ENCODE data around the gene PPM1L.

PPM1L gene

GRCh38 chr3:161050935-161051334 lies 294.9 kb downstream of the PPM1L start:
- peak; percentile 55 to 63 for DNase-seq

- DNase-seq, result no peak
Measured at GRCh38 chr3:161051856-161052255, 295.8 kb downstream of the PPM1L start.

DNA sequence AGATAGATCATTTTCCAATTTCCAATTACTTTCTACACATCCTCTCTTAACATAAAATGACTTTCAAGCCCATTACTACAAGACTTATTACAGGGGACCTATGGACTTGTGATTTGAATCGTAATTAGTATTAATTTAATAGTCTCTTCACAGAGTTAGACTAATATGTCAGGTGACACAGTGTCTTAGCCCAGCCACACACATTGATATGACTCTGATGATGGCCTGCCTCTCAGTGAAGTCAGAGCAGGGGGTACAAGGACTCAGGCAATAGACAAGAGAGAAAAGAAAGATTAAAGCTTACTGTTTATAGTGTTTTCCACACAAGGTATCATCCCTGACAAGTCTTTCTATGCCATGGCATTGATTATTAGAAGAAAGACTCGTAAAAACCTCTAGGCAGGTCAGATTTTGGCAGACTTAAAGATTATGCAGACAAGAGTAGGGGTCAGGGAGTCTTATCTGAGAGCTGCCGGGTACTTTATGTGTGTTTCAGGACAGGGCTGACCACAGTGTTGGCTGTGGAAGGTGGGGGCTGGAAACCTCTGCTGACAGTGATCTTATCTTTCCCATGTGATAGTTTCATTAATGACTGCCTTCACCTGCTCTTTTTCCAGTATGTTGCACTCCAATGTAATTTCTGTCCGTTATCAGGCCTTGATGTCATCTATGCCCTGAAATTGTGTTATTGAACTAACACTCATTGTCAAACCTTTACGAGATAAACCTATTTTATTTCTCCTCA lies 299.0 kb downstream of the PPM1L start:
- no peak for DNase-seq

DNA sequence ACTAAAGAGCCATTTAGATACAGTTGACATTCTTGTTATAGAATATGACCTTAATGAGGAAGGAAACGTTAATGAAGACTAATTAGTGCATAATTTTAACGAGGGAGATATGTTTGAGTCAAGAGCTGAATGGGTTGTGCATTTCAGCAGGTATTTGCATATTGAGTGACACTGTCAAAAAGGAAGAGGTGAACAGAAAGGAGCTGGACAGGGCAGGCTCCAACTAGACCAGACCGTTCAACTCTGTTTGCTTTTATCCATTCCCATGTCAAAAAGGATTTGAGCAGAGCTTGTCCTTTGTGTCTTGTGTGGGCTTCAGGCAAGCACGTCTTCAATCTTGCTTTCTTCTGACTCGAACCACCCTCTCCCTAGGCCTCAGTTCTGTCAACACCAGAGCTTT lies 308.4 kb downstream of the PPM1L start:
- DNase-seq, result no peak

GRCh38 chr3:161066930-161067329 lies 310.9 kb downstream of the PPM1L start:
- DNase-seq, result no peak

GRCh38 chr3:161067335-161067734 lies 311.3 kb downstream of the PPM1L start:
- no peak for DNase-seq

DNA sequence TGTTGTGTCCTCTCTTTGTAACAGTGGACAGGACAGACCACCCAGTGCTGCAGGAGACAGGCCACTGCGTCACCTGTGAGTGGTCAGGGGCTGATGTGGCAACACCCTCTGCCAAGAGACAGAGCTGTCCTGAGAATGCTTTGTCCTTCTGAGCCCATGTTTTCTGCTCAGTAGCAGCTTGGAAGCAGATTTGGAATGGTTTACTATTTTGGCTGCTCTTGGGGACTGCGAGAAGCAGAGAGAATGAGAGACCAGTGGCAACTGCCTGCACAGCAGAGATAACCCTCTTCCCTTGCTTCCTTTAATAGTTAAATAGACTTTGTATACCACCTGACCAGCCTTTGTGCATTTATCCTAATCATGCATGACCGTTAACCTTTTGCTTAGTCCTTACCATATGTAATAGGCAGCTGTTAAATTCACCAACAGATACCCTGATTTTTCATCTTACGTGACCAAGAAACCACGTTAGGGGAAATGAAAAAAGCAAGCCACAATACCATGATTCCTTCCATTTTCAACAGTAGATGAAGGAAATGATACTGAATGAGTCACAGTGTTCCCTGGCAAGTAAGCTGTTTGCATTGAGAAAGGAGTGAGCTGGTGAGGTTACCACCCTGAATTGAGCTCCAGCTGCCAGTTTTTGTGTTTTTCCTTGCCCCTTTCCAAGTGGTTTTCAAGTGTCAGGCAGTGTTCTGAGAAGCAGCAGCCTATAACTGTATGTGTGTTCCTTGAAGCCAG lies 313.6 kb downstream of the PPM1L start:
- peak; percentile 62 to 73 for DNase-seq

- DNase-seq, result no peak
Measured at GRCh38 chr3:161070252-161070930, 314.4 kb downstream of the PPM1L start.

GRCh38 chr3:161070980-161071663 lies 315.1 kb downstream of the PPM1L start:
- DNase-seq, result no peak

DNA sequence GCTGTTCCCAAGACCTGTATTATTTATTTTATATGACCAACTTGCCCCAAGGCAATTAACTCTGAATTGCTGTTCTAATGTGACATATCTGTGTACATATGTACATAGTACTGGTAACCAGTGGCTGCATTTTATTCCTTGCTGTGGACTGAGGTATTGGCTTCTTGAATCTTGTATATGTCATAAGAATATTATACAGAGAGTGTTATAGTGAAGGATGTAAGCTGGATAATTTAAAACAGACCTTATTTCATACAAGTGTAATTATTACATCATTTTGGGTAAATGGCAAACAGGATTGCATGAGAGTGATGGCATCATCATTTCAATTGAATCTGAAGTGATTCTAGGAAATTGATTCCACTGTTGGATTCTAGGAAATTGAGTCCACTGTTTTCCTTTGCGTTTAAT lies 316.2 kb downstream of the PPM1L start:
- no peak for DNase-seq

GRCh38 chr3:161072751-161073150 lies 316.7 kb downstream of the PPM1L start:
- DNase-seq, result no peak

DNA sequence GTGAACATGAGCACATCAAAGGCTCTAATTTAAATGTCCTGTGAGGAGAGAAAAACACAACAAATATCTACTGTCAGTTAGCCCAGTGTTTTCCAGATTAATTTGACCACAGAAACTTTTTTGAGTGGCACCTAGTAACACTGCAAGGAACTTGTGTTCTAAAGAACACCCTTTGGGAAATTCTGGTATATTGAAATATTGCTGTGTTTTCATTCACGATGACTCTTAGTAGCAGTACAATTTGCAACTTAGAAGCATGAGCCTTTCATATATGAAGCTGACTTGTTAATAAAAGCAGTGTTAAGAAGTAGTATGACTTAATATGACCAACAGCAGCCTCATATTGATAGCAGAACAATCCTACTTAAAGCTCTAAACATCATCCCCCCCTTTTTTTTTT lies 317.1 kb downstream of the PPM1L start:
- no peak for DNase-seq

- DNase-seq, result no peak
Measured at GRCh38 chr3:161081633-161082032, 325.6 kb downstream of the PPM1L start.

DNA sequence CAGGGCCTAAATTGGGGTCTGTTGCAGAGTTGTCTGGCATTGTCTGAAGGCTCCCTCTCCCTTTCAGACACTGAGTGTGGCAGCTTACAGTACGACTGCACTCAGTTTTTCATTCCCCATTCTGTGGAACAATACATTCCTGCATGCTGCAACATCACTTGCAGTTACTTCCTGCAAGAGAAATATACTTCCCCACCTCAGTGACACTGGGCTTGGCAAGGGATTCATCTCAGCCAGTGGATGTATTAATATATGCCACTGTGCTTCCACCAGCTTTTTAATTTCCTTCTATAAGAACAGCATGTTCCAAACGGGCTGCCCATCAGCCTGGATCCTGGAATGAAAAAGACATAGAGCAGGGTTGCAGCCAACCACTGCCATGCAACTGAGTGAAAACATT lies 326.0 kb downstream of the PPM1L start:
- no peak for DNase-seq

DNA sequence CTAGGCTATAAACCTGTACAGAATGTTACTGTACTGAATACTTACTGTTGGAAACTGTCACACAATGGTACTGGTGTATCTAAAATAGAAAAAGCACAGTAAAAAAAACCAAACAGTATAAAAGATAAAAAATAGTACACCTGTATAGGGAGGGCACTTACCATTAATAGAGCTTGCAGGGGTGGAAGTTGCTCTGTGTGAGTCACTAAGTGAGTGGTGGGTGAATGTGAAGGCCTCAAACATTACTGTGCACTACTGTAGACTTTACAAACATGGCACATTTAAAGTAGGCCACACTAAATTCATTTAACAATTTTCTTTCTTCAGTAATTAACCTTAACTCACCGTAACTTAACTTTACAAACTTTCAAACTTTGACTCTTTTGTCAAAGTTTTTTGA lies 327.1 kb downstream of the PPM1L start:
- no peak for DNase-seq

DNA sequence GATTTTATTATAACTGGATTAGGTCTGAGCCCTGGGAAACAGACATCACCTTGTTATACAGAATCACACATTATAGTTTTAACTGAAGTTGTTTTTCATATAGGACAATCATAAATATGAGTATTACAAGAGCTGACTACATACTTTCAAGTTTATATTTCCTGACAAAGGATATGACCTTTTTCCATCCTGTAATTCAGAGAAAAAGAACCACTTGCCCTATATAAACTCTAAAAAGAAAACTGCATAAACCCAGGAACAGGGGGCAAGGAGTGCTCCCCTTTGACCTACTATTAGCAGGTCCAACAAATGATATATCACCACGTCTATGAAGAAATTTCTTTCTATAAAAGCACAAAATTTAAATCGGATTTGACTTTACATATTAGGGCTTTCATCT lies 328.2 kb downstream of the PPM1L start:
- DNase-seq, result no peak

- no peak for DNase-seq
Measured at GRCh38 chr3:161093895-161094294, 337.9 kb downstream of the PPM1L start.

GRCh38 chr3:161096771-161097367 lies 340.8 kb downstream of the PPM1L start:
- DNase-seq, result no peak

DNA sequence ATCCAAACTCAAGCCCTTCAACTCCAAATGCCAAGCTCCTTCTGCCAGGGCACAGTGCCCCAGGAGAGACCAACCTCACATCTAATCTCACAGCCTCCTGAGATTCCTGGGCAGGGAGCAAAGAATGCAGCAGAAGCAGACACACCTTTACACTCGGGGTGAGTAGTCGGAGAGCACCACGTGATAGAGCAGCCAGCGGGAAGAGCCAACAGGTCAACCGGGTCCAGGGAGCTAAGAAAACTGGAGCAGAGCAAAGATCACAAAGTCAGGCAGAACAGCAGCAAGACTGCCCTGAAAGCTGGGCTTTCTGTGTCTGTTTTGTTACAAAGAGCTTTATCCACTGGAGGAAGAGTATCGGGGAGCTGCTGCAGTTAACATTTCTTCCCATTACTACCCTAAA lies 345.0 kb downstream of the PPM1L start:
- no peak for DNase-seq

DNA sequence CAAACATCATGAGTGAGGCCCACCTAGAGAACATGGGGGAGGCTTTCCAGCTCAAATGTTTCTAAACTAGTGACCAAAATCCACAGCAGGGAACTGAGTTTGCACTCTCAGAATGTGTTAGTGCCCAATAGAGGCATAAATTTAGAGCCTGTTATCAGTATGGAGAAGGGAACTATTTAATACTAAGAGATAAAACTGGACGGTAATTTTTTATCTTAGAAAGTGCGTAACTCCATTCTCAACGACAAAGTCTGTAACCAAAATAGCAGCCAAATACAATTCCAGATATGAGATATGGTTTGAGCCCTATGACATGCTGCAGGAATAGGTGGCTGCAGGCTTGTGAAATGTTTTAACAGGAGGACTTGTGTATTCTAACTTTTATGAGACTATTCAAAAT lies 345.6 kb downstream of the PPM1L start:
- DNase-seq, result no peak

DNA sequence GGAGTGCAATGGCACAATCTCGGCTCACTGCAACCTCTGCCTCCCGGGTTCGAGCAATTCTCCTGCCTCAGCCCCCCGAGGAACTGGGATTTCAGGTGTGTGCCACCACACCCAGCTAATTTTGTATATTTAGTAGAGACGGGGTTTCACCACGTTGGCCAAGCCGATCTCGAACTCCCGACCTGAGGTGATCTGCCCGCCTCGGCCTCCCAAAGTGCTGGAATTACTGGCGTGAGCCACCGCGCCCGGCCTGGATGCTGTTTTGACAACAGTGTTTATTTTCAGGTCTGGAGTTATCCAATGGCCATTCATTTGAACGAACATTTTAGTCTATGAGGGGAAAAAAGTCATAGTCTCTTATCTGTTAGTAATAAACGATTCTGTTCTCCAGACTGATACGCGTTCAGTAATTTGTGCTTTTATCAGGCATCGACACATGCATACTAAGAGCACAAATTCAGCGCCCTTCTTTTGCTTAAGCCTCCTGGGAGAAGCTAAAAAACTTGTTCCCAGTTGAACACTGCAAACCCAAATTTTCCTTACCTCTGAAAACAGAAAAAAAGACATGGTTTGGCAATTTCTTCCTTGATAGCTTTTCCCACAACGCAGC lies 347.9 kb downstream of the PPM1L start:
- DNase-seq, result no peak

All from Kasumi-1 (cell line).